GM12878 (cell line): ENCODE measurements around the gene ISOC2. TPM values are rescaled to one million over a fixed set of nuclear protein-coding genes. Genes with fewer than 3 reads are reported as not detected.
A peak's percentile ranks its signal among the peaks of the same experiment; 100 is the strongest.

Experiments used
- ATAC-seq: fragments of 200-7000 bp; cut with Tn5 transposase; 3 replicates; pipeline ENCODE4 v1.9.1; 2020; ENCODE audit warnings: mild to moderate bottlenecking, moderate library complexity
- BruUV-seq: library from RNA; stranded (reverse); fragments of 400-500 nt; replicated peaks from 2 replicates; lab custom pipeline; 2021; lab: Mats Ljungman, UMichigan
- CTCF ChIA-PET: fragments of 300-600 bp; sonication (Branson Sonifier 250); formaldehyde crosslinking; extraction: SDS; loops from one replicate; lab custom pipeline; 2021; ENCODE audit warnings: inconsistent platforms; lab: Yijun Ruan, JAX
- POLR2A ChIA-PET: fragments of 350-600 bp; formaldehyde crosslinking; extraction: SDS; loops from one replicate; lab custom pipeline; 2021; ENCODE audit warnings: inconsistent platforms; lab: Charles Lee
- RAD21 ChIA-PET: fragments of 300-600 bp; sonication (Branson Sonifier 250); formaldehyde crosslinking; loops from one replicate; lab custom pipeline; 2023; ENCODE audit warnings: antibody characterized with exemption; ENCODE audit not compliant: unreplicated experiment; lab: Charles Lee
- SMC1A ChIA-PET: fragments of 300-600 bp; sonication (Branson Sonifier 250); formaldehyde crosslinking; loops from one replicate; lab custom pipeline; 2023; ENCODE audit not compliant: unreplicated experiment, uncharacterized antibody; lab: Charles Lee
- DNase-seq: peaks from one replicate; pipeline ENCODE4 v3.0.0-alpha.2; 2011; ENCODE audit warnings: low read depth, low spot score
- FAIRE-seq: peaks from 3 replicates; lab custom pipeline; 2011; peaks lifted over from hg19 to GRCh38; lab: Jason Lieb, UNC
- H2AFZ ChIP-seq: 2 replicates; pipeline ENCODE4 v1.6.0; 2011; ENCODE audit warnings: low read depth, low read length, control low read depth; ENCODE audit not compliant: control insufficient read depth
- H3K27ac ChIP-seq: 2 replicates; pipeline ENCODE4 v1.5.1; 2011; ENCODE audit warnings: control low read depth; ENCODE audit not compliant: control insufficient read depth, insufficient read depth
- H3K27me3 ChIP-seq, 2 experiments: replicated peaks in 1 of 2; 2 replicates each; pipeline versions ENCODE4 v1.6.0 to v1.6.1; 2011; ENCODE audit warnings: low read length in 1 of 2; ENCODE audit not compliant: control insufficient read depth in 2 of 2, insufficient read depth in 2 of 2
- H3K36me3 ChIP-seq, 2 experiments: 2 replicates each; pipeline ENCODE4 v1.5.1; 2011; ENCODE audit warnings: low read length in 1 of 2; ENCODE audit not compliant: control insufficient read depth in 2 of 2, insufficient read depth in 2 of 2
- H3K4me1 ChIP-seq: 2 replicates; pipeline ENCODE4 v1.6.1; 2011; ENCODE audit warnings: mild to moderate bottlenecking, low read length, moderate library complexity, mixed read lengths; ENCODE audit not compliant: control insufficient read depth, insufficient read depth
- H3K4me2 ChIP-seq: 2 replicates; pipeline ENCODE4 v1.6.0; 2011; ENCODE audit warnings: control low read depth; ENCODE audit not compliant: control insufficient read depth, insufficient read depth
- H3K4me3 ChIP-seq: fragments of 200-600 bp; sonication (generic); 2 replicates; pipeline ENCODE4 v1.5.1; 2016
- H3K79me2 ChIP-seq: 2 replicates; pipeline ENCODE4 v1.6.0; 2011; ENCODE audit warnings: low read length; ENCODE audit not compliant: control insufficient read depth, insufficient read depth
- H3K9ac ChIP-seq: 2 replicates; pipeline ENCODE4 v1.8.0; 2011; ENCODE audit warnings: low read length, control low read depth, mixed read lengths; ENCODE audit not compliant: control insufficient read depth, insufficient read depth
- H3K9me3 ChIP-seq: replicated peaks from 3 replicates; pipeline ENCODE4 v1.5.1; 2011; ENCODE audit warnings: mild to moderate bottlenecking, low read length; ENCODE audit not compliant: control insufficient read depth, insufficient read depth
- H4K20me1 ChIP-seq: 2 replicates; pipeline ENCODE4 v1.6.0; 2011; ENCODE audit not compliant: control insufficient read depth, insufficient read depth
- BRCA1 ChIP-seq: IDR thresholded peaks from 2 replicates; pipeline ENCODE4 v1.6.1; 2011; ENCODE audit warnings: low read depth, low read length, improper control_type of control experiment
- MLLT1 ChIP-seq: fragments of 450-650 bp; IDR thresholded peaks from 2 replicates; pipeline ENCODE4 v1.6.1; 2016; ENCODE audit warnings: mild to moderate bottlenecking
- NR2F1 ChIP-seq: fragments of 450-650 bp; conservative IDR thresholded peaks from 2 replicates; pipeline ENCODE4 v1.6.1; 2017; ENCODE audit warnings: mild to moderate bottlenecking
- POLR2A ChIP-seq: IDR thresholded peaks from 2 replicates; pipeline ENCODE4 v1.6.1; 2011; ENCODE audit warnings: low read depth, mild to moderate bottlenecking, low read length
- WGBS: methylation state at CpG from one replicate; pipeline ENCODE4 v1.1.6; 2016; ENCODE audit warnings: low lambda C conversion rate; ENCODE audit not compliant: insufficient replicate concordance, insufficient coverage; ENCODE audit errors: missing lambda C conversion rate; 5-methylcytosine and 5-hydroxymethylcytosine counted together
- in situ Hi-C: fragments of 300-500 bp; cut with MboI; formaldehyde crosslinking; loops from 9 replicates; pipeline ENCODE4 v1.14.3; 2018; ENCODE audit warnings: mixed read lengths
- intact Hi-C: fragments of 100-400 bp; cut with micrococcal nuclease; formaldehyde crosslinking; loops from one replicate; pipeline ENCODE4 v1.14.2; 2022; ENCODE audit not compliant: unreplicated experiment
- polyA plus RNA-seq, 11 experiments: library from polyadenylated mRNA; depleted of rRNA in 4 of 11; unstranded in 6 of 11; stranded (reverse) in 5 of 11; fragments of >200 nt; fragmentation: Nextera tagmentation in 4 of 11; fragmentation: Illumina TruSeq in 1 of 11; extraction: Ambion mirVana in 4 of 11; extraction: Trizol in 1 of 11; gene quantifications; 1 replicate in 1 of 11; 2 replicates in 10 of 11; pipeline versions ENCODE4 v1.2.1 to v1.2.3, GENCODE V29; 2011 to 2016; ENCODE audit warnings: inconsistent platforms in 2 of 11, missing spikeins in 2 of 11, low read depth in 1 of 11
- total RNA-seq, 4 experiments: library from RNA; depleted of rRNA in 3 of 4; stranded (reverse); fragments of >200 nt in 3 of 4; fragmentation: Illumina TruSeq in 1 of 4; extraction: Trizol in 1 of 4; gene quantifications; 2 replicates each; pipeline versions ENCODE4 v1.2.1 to v1.2.3, GENCODE V29; 2013 to 2021
- TF ChIP-seq, protein P1 (sequence below): fragments of 450-650 bp; formaldehyde crosslinking; IDR thresholded peaks from 2 replicates; pipeline ENCODE4 v1.4.0; 2022; ENCODE audit warnings: mild to moderate bottlenecking, moderate library complexity
- TF ChIP-seq, protein P2 (sequence below): IDR thresholded peaks from 2 replicates; pipeline ENCODE4 v1.6.1; 2012; ENCODE audit warnings: low read depth, low read length, improper control_type of control experiment

ISOC2 gene
- total and polyA plus RNA-seq, 10 of the 15 experiments (the other 5 are each of a cell fraction or from before 2014, with no cell fraction given) = 0.72 to 238 (median 56.9) TPM

- BruUV-seq = TSS peak; percentile 79
- FAIRE-seq = no peak
- peaks cover 3% of the 10 kb centered on the region for H4K20me1 ChIP-seq
These were observed 55.2 kb downstream of the ISOC2 start for GRCh38 chr19:55406091-55406825.

More at GRCh38 chr19:55406091-55406825, 55.2 kb downstream of the ISOC2 start:
- ChIA-PET CTCF (interaction anchor here (0.7 to 1.5 kb wide), 2 partner anchors 23 to 104 kb away, joined by 3 to 8 read pairs; no protein-coding TSS in a partner anchor), SMC1A (interaction anchor here (1.0 kb wide), 1 partner anchor 22 kb away, joined by 3 read pairs; the partner anchor contains the start of gene TMEM238), RAD21 (interaction anchor here (0.7 to 2.3 kb wide), 4 partner anchors 16 to 104 kb away, joined by 3 to 6 read pairs (median 5); partner anchors contain the start of gene TMEM238), POLR2A (interaction anchor here (0.5 to 3.2 kb wide), 7 partner anchors 16 to 726 kb away, joined by 3 to 21 read pairs (median 5); partner anchors contain the start of genes HSPBP1, KMT5C and TMEM238)
- H3K4me2 ChIP-seq = peak overlapping the region; percentile 95
- intact Hi-C loops = no loop called here
- peaks cover 5% of the 10 kb centered on the region; the same call in 1 of the 3 replicates for H3K9me3 ChIP-seq
- peak; percentile 78 for TF ChIP-seq MLLT1
- no peak for TF ChIP-seq BRCA1
- TF ChIP-seq, protein P1, sequence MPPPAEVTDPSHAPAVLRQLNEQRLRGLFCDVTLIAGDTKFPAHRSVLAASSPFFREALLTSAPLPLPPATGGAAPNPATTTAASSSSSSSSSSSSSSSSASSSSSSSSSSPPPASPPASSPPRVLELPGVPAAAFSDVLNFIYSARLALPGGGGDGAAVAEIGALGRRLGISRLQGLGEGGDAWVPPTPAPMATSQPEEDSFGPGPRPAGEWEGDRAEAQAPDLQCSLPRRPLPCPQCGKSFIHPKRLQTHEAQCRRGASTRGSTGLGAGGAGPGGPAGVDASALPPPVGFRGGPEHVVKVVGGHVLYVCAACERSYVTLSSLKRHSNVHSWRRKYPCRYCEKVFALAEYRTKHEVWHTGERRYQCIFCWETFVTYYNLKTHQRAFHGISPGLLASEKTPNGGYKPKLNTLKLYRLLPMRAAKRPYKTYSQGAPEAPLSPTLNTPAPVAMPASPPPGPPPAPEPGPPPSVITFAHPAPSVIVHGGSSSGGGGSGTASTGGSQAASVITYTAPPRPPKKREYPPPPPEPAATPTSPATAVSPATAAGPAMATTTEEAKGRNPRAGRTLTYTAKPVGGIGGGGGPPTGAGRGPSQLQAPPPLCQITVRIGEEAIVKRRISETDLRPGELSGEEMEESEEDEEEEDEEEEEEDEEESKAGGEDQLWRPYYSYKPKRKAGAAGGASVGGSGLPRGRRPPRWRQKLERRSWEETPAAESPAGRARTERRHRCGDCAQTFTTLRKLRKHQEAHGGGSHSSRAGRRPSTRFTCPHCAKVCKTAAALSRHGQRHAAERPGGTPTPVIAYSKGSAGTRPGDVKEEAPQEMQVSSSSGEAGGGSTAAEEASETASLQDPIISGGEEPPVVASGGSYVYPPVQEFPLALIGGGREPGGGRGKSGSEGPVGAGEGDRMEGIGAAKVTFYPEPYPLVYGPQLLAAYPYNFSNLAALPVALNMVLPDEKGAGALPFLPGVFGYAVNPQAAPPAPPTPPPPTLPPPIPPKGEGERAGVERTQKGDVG (CRISPR knock-in tag) = no peak
- TF ChIP-seq POLR2A = peak; percentile 41
- TF ChIP-seq, protein P2, sequence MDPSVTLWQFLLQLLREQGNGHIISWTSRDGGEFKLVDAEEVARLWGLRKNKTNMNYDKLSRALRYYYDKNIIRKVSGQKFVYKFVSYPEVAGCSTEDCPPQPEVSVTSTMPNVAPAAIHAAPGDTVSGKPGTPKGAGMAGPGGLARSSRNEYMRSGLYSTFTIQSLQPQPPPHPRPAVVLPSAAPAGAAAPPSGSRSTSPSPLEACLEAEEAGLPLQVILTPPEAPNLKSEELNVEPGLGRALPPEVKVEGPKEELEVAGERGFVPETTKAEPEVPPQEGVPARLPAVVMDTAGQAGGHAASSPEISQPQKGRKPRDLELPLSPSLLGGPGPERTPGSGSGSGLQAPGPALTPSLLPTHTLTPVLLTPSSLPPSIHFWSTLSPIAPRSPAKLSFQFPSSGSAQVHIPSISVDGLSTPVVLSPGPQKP = no peak
- TF ChIP-seq NR2F1 = no peak
- WGBS = 34% methylated on average over 14 of the region's 14 CpGs
- peak overlapping the region; percentile 93 for H3K4me3 ChIP-seq
- no peak overlapping the region for H2AFZ ChIP-seq
- H3K27me3 ChIP-seq = no peaks in the 10 kb centered on the region
- peak overlapping the region; percentile 93 for H3K9ac ChIP-seq
- H3K36me3 ChIP-seq = peaks cover 12 to 22% of the 10 kb centered on the region in 2 experiments; a peak in 3 of 4 replicates
- H3K27ac ChIP-seq = peak overlapping the region; percentile 98
- in situ Hi-C loops = no loop called here
- H3K4me1 ChIP-seq = peaks cover 20% of the 10 kb centered on the region
- H3K79me2 ChIP-seq = peaks cover 41% of the 10 kb centered on the region
- DNase-seq (no peak), ATAC-seq (no peak)
